K562 (cell line): ENCODE results near the gene FGF22. TPM values are rescaled to one million over a fixed set of nuclear protein-coding genes. Genes with fewer than 3 reads are reported as not detected.

Experiments used
- ATAC-seq: fragments of 200-7000 bp; cut with Tn5 transposase; 3 replicates; pipeline ENCODE4 v1.9.1; 2020; ENCODE audit warnings: moderate library complexity
- BruUV-seq: library from RNA; stranded (reverse); fragments of 400-500 nt; replicated peaks from 2 replicates; lab custom pipeline; 2021; lab: Mats Ljungman, UMichigan
- CTCF ChIA-PET: fragments of 300-600 bp; formaldehyde crosslinking; extraction: SDS; loops from one replicate; lab custom pipeline; 2021; ENCODE audit warnings: low intra/inter-chr PET ratio; lab: Yijun Ruan, JAX
- POLR2A ChIA-PET: fragments of 300-600, 350-650 bp; sonication (Branson Sonifier 250); formaldehyde crosslinking; extraction: SDS; loops from one replicate; lab custom pipeline; 2021; ENCODE audit warnings: antibody characterized with exemption, inconsistent platforms; lab: Yijun Ruan, JAX
- DNase-seq, 4 experiments: peaks; one replicate each; pipeline versions ENCODE4 v3.0.0 to v3.0.0-alpha.2; 2011 to 2018; ENCODE audit warnings: low spot score in 3 of 4, mixed read lengths in 3 of 4; ENCODE audit errors: extremely low read depth in 1 of 4
- FAIRE-seq: peaks from 2 replicates; lab custom pipeline; 2011; peaks lifted over from hg19 to GRCh38; lab: Jason Lieb, UNC
- H2AFZ ChIP-seq: 2 replicates; pipeline ENCODE4 v1.6.0; 2011; ENCODE audit warnings: low read depth, low read length, control low read depth, inconsistent platforms
- H3K27ac ChIP-seq: fragments of 200-600 bp; 3 replicates; pipeline ENCODE4 v1.8.0; 2011; ENCODE audit warnings: low read depth, mild to moderate bottlenecking, control low read depth, inconsistent platforms, low read length, moderate library complexity, mixed read lengths; ENCODE audit errors: extremely low read depth
- H3K27me3 ChIP-seq, 2 experiments: fragments of 300-600 bp in 1 of 2; 2 replicates in 1 of 2; 3 replicates in 1 of 2; pipeline versions ENCODE4 v1.6.0 to v1.8.0; 2011; ENCODE audit warnings: inconsistent platforms in 2 of 2, low read length in 2 of 2, mild to moderate bottlenecking in 1 of 2, mixed read lengths in 1 of 2, moderate library complexity in 1 of 2; ENCODE audit not compliant: control insufficient read depth in 2 of 2, insufficient read depth in 2 of 2
- H3K36me3 ChIP-seq: fragments of 300-600 bp; 3 replicates; pipeline ENCODE4 v1.8.0; 2011; ENCODE audit warnings: mild to moderate bottlenecking, low read length, inconsistent platforms; ENCODE audit not compliant: control insufficient read depth, insufficient read depth
- H3K4me1 ChIP-seq, 2 experiments: fragments of 200-600 bp in 1 of 2; replicated peaks in 1 of 2; 2 replicates in 1 of 2; 3 replicates in 1 of 2; pipeline versions ENCODE4 v1.5.1 to v1.8.0; 2011; ENCODE audit warnings: inconsistent platforms in 2 of 2, low read length in 2 of 2, mild to moderate bottlenecking in 1 of 2, mixed read lengths in 1 of 2, moderate library complexity in 1 of 2; ENCODE audit not compliant: control insufficient read depth in 2 of 2, insufficient read depth in 2 of 2
- H3K4me2 ChIP-seq: 2 replicates; pipeline ENCODE4 v1.6.1; 2011; ENCODE audit warnings: low read length, control low read depth, inconsistent platforms, mixed read lengths; ENCODE audit not compliant: insufficient read depth
- H3K4me3 ChIP-seq: fragments of 200-600 bp; sonication (generic), shearing (Covaris generic); 2 replicates; pipeline ENCODE4 v1.5.1; 2016; ENCODE audit warnings: control low read depth, inconsistent platforms
- H3K79me2 ChIP-seq: fragments of 200-600 bp; 3 replicates; pipeline ENCODE4 v1.8.0; 2011; ENCODE audit warnings: low read length, inconsistent platforms; ENCODE audit not compliant: control insufficient read depth, insufficient read depth
- H3K9ac ChIP-seq, 2 experiments: 2 replicates each; pipeline versions ENCODE4 v1.6.0 to v1.6.1; 2011; ENCODE audit warnings: low read depth in 2 of 2, low read length in 2 of 2, control low read depth in 1 of 2, inconsistent platforms in 1 of 2, mild to moderate bottlenecking in 1 of 2, mixed read lengths in 1 of 2; ENCODE audit not compliant: insufficient read depth in 1 of 2
- H3K9me1 ChIP-seq: one replicate; pipeline ENCODE4 v1.6.0; 2011; ENCODE audit warnings: inconsistent platforms, mild to moderate bottlenecking, low read length, moderate library complexity; ENCODE audit not compliant: control insufficient read depth, insufficient read depth
- H3K9me3 ChIP-seq: replicated peaks from 2 replicates; pipeline ENCODE4 v1.5.1; 2011; ENCODE audit warnings: low read depth, low read length, inconsistent platforms; ENCODE audit not compliant: control insufficient read depth, insufficient read depth
- H4K20me1 ChIP-seq: replicated peaks from 2 replicates; pipeline ENCODE4 v1.6.1; 2011; ENCODE audit warnings: low read length, inconsistent platforms, mixed read lengths; ENCODE audit not compliant: control insufficient read depth, insufficient read depth
- CBX5 ChIP-seq: IDR thresholded peaks from 2 replicates; pipeline ENCODE4 v1.6.1; 2014; ENCODE audit warnings: low read depth, borderline replicate concordance
- RFX1 ChIP-seq: fragments of 450-650 bp; IDR thresholded peaks from 2 replicates; pipeline ENCODE4 v1.6.1; 2016; ENCODE audit warnings: mild to moderate bottlenecking, moderate library complexity
- ZKSCAN8 ChIP-seq: fragments of 200-800 bp; sonication (Bioruptor generic); IDR thresholded peaks from 2 replicates; pipeline ENCODE4 v1.6.1; 2016; ENCODE audit warnings: missing genetic modification characterization, missing compliant biosample characterization
- ZNF75A ChIP-seq: fragments of 450-650 bp; formaldehyde crosslinking; IDR thresholded peaks from 2 replicates; pipeline ENCODE4 v1.4.0; 2020; ENCODE audit warnings: mild to moderate bottlenecking
- WGBS: fragments of 100-300 bp; shearing (Covaris generic); methylation state at CpG from one replicate; pipeline ENCODE4 v1.1.6; 2016; ENCODE audit warnings: low coverage, mixed read lengths; ENCODE audit not compliant: insufficient coverage; ENCODE audit errors: missing lambda C conversion rate; 5-methylcytosine and 5-hydroxymethylcytosine counted together
- in situ Hi-C: fragments of 300-500 bp; cut with MboI; formaldehyde crosslinking; loops from 4 replicates; pipeline ENCODE4 v1.15.0; 2018; ENCODE audit warnings: inconsistent platforms, mixed read lengths
- intact Hi-C: fragments of 100-400 bp; cut with micrococcal nuclease; formaldehyde crosslinking; loops from 2 replicates; pipeline ENCODE4 v1.14.2; 2022
- polyA plus RNA-seq, 8 experiments: library from polyadenylated mRNA; depleted of rRNA in 4 of 8; stranded (reverse) in 5 of 8; unstranded in 3 of 8; fragments of >200 nt; fragmentation: Nextera tagmentation in 2 of 8; fragmentation: Illumina TruSeq in 1 of 8; extraction: Ambion mirVana in 2 of 8; extraction: Trizol in 1 of 8; gene quantifications; 2 replicates each; pipeline versions ENCODE4 v1.2.1 to v1.2.3, GENCODE V29; 2011 to 2014; ENCODE audit warnings: inconsistent platforms in 1 of 8, missing spikeins in 1 of 8
- total RNA-seq, 7 experiments: library from RNA; depleted of rRNA in 6 of 7; stranded (reverse); fragments of >200 nt in 6 of 7; fragmentation: Illumina TruSeq in 2 of 7; extraction: Trizol in 2 of 7; gene quantifications; 2 replicates each; pipeline versions ENCODE4 v1.2.1 to v1.2.3, GENCODE V29; 2011 to 2021; ENCODE audit warnings: low replicate concordance in 1 of 7
- TF ChIP-seq, protein P1 (sequence below): fragments of 250-450 bp; sonication (Bioruptor Pico); IDR thresholded peaks from 2 replicates; pipeline ENCODE4 v1.8.0; 2021; ENCODE audit warnings: moderate library complexity, mild to moderate bottlenecking, inconsistent platforms

FGF22 gene
- total and polyA plus RNA-seq, 9 of the 15 experiments (the other 6 are each of a cell fraction or from before 2014, with no cell fraction given) = 0.14 to 2.2 (median 0.86) TPM; not detected in 4

DNA sequence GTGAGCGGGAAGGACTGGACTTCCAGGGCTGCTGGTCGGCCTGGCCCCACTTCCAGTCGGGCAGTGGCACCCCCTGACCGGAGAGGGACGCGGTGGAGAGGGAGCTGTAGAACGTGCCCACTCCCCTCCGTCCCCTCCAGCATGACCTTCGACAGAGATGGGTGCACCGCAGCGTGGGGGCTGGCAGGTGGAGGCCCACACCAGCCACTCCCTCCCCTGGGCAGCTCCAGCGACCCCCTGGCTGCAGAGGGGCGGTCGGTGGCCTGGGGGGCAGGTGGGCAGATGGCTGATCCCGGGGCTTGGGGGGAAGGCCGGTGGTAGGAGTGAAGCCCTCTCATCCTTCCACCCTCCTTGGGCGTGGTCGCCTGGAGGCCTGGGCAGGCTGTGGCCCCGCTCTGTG, 47.6 kb upstream of the FGF22 start:
- Histone ChIP-seq H3K27ac (no peak overlapping the region), H3K36me3 (no peaks in the 10 kb centered on the region), H3K9ac (no peak overlapping the region), H3K4me1 (peaks cover 5 to 81% of the 10 kb centered on the region in 2 experiments; a peak in 3 of 5 replicates), H3K4me2 (no peak overlapping the region), H3K9me3 (no peaks in the 10 kb centered on the region), H2AFZ (no peak overlapping the region), H3K9me1 (no peaks in the 10 kb centered on the region), H4K20me1 (peaks cover 20% of the 10 kb centered on the region; the same call in 1 of the 2 replicates), H3K4me3 (no peak overlapping the region), H3K79me2 (no peaks in the 10 kb centered on the region), H3K27me3 (peaks cover 12 to 34% of the 10 kb centered on the region in 2 experiments; a peak in 4 of 5 replicates)
- intact Hi-C loops (no loop called here), in situ Hi-C loops (no loop called here)
- no TSS peak for BruUV-seq
- no peak for FAIRE-seq
- no peak for DNase-seq
- TF ChIP-seq, protein P1, sequence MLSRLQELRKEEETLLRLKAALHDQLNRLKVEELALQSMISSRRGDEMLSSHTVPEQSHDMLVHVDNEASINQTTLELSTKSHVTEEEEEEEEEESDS = no peak
- no peak for TF ChIP-seq ZNF75A (CRISPR knock-in tag)
- no peak for ATAC-seq
- POLR2A ChIA-PET = no interaction called here
- WGBS = 45% methylated on average over 9 of the region's 19 CpGs
- CTCF ChIA-PET = no interaction called here

DNA sequence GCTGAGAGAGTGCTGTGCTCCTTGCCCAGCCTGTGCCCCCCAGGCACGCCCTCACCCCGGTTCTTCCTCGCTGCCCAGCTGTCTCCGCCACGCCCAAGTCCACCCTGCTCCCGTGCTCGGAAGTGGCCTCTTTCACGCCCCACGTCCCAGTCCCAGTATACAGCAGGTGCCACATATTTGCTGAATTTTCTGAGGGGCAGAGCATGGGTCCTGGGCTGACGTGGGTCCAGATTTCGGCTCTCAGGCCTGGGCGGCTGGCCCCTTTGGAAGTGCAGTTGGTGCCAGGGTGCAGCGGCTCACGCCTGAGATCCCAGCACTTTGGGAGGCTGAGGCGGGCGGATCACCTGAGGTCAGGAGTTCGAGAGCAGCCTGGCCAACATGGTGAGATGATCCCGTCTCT, 46.6 kb upstream of the FGF22 start:
- no peak overlapping the region for H2AFZ ChIP-seq
- POLR2A ChIA-PET = interaction anchor here (1.3 kb wide), 1 partner anchor 11 kb away, joined by 3 read pairs; no protein-coding TSS in a partner anchor
- no peaks in the 10 kb centered on the region for H3K9me1 ChIP-seq
- no peaks in the 10 kb centered on the region for H3K36me3 ChIP-seq
- peaks cover 12 to 34% of the 10 kb centered on the region in 2 experiments; a peak in 4 of 5 replicates for H3K27me3 ChIP-seq
- H3K4me1 ChIP-seq = peaks cover 5 to 82% of the 10 kb centered on the region in 2 experiments; a peak in 3 of 5 replicates
- intact Hi-C loops (no loop called here), in situ Hi-C loops (no loop called here)
- CTCF ChIA-PET = no interaction called here
- no peak overlapping the region for H3K9ac ChIP-seq
- DNase-seq (no peak), FAIRE-seq (no peak), ATAC-seq (no peak)
- BruUV-seq = no TSS peak
- no peak overlapping the region for H3K4me2 ChIP-seq
- H3K79me2 ChIP-seq = no peaks in the 10 kb centered on the region
- TF ChIP-seq CBX5 (no peak), RFX1 (no peak), ZKSCAN8 (peak; percentile 96)
- no peaks in the 10 kb centered on the region for H3K9me3 ChIP-seq
- WGBS = 28% methylated on average over 18 of the region's 18 CpGs
- no peak overlapping the region for H3K27ac ChIP-seq
- H4K20me1 ChIP-seq = peaks cover 20% of the 10 kb centered on the region; the same call in 1 of the 2 replicates
- H3K4me3 ChIP-seq = no peak overlapping the region
